ENCODE measurements around the gene ERFL.
A peak's percentile ranks its signal among the peaks of the same experiment; 100 is the strongest.
"Not testable (repeated sequence)": the region's sequence is repeated elsewhere in the genome, so short reads cannot be mapped to it uniquely, and the experiment has no call there.

The ERFL gene

GRCh38 chr19:41875973-41876372 lies 52.3 kb downstream of the ERFL start:
- not testable (repeated sequence) for DNase-seq

- peak; percentile 88 for DNase-seq
Observed at GRCh38 chr19:41872775-41873647, 55.2 kb downstream of the ERFL start.

- DNase-seq = no peak
Observed at GRCh38 chr19:41872384-41872774, 55.9 kb downstream of the ERFL start.

- DNase-seq = peak; percentile 84
Observed at GRCh38 chr19:41871573-41872383, 56.5 kb downstream of the ERFL start.

DNA sequence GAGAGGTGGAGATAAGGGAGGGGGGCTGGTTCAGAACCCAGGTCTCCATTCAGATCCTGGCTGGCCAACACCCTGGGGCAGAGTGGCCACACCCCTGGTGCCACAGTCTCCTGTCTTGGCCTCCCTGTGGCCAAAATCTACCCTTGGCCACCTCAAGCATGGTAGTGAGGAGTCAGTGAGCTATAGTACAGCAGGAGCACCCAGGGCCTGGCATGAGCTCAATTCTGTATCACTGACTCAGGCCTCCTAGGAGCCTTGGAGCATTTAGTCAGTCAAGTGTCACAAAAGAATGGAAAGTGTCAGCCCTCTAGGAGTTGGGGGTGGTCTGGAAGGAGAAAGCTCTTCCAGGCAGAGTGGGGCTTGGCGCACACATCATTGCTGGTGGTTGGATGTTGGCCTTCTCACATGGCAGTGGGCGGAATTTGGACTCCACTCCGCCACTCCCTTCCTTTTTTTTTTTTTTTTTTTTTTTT lies 57.8 kb downstream of the ERFL start:
- no peak for DNase-seq

DNA sequence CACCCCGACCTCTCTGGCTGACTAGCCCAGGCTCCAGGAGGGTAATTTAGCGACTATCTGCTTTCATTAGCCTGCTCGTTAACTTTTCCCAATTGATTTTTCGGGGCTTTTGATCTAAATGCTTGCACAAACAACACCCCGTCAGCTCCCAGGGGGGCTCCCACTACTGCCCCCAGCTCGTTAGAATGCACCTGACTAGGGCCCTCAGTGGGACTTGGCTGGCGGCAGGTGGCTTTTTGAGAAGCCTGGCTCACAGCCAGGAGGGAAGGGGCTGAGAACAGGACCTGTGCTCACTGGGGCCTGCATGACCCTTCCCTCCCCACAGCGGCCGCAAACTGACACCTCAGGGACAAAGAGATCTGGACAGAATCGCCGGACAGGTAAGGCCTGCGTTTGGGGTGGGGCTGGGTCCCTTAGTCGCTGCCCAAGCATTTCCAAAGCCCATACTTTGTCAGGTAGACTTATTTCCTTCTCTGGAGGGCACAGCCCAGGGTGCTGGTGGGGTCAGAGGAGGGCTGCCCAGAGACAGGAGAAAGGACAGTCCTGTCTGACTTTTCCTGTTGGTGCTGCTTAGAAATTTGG lies 58.8 kb downstream of the ERFL start:
- no peak for DNase-seq

DNA sequence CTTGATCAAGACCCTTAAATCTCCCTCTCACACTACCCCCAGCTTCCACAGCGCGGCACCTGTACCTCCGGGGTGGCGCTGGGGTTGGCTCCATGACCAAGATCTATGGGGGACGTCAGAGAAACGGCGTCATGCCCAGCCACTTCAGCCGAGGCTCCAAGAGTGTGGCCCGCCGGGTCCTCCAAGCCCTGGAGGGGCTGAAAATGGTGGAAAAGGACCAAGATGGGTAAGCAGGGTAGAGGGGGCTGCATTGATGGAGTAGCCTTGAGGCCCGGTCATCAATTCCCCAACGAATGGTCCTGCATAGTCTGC lies 59.3 kb downstream of the ERFL start:
- DNase-seq = no peak

- DNase-seq = no peak
Observed at GRCh38 chr19:41868120-41868988, 59.9 kb downstream of the ERFL start.

DNA sequence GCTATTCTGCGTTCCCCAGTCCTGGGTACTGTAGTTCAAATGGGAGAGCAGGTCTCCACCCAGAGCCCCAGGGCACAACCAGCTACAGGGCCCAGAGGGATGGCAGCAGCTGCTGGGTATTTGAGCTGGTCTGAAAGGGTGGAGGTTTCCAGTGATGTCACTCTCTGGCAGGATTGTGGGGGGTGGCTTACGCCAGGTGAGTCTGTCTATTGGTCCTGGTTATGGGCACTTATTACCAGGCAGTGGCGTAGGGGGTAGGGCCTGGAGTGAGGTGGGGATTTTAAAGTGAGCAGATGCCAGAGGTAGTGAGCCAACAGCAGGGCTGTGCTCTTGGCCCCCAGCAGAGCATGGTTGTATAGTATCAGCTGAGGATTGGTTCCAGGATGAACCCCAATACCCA lies 62.0 kb downstream of the ERFL start:
- no peak for DNase-seq

DNA sequence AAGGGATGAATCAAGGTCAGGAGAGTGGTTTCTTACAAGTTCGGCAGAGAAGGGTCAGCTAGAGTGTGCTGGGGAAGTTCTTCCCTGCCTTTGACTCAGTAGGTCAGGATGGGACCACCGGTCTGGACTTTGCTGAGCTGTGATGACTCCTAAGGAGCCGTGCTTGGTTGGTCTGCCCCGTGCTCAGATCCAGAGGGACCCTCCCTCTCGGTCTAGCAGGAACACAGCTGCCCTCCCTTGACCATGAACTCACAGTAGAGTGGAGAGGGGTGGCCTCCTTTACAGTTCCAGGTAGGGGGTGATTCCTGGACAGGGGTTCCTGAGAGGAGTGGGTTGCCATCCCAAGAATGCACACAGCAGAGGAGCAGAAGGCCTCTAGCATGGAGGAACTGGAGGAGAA lies 63.9 kb downstream of the ERFL start:
- DNase-seq = no peak

- DNase-seq = no peak
Observed at GRCh38 chr19:41863209-41863931, 64.9 kb downstream of the ERFL start.

GRCh38 chr19:41862445-41862986 lies 65.7 kb downstream of the ERFL start:
- DNase-seq = no peak

DNA sequence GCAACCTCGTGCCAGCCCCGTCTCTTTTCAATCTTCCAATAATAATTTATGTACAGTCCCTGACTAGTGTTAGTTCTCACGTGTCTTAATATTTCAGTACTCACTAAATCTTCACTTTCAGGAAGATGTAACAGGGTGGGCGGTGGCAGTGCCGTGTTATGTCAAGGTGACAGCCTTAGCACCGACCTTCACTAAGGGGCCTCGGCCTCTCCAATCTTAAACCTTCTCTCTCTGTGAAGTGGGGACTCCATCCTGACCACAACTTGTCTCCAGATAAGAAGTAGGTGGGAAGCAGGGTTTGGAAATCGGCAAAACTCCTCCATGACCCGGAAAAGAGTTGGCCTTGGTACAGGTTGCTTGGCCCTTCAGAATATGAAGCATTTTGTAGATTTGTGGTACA lies 66.4 kb downstream of the ERFL start:
- no peak for DNase-seq

- no peak for DNase-seq
Observed at GRCh38 chr19:41861116-41861768, 67.0 kb downstream of the ERFL start.

DNA sequence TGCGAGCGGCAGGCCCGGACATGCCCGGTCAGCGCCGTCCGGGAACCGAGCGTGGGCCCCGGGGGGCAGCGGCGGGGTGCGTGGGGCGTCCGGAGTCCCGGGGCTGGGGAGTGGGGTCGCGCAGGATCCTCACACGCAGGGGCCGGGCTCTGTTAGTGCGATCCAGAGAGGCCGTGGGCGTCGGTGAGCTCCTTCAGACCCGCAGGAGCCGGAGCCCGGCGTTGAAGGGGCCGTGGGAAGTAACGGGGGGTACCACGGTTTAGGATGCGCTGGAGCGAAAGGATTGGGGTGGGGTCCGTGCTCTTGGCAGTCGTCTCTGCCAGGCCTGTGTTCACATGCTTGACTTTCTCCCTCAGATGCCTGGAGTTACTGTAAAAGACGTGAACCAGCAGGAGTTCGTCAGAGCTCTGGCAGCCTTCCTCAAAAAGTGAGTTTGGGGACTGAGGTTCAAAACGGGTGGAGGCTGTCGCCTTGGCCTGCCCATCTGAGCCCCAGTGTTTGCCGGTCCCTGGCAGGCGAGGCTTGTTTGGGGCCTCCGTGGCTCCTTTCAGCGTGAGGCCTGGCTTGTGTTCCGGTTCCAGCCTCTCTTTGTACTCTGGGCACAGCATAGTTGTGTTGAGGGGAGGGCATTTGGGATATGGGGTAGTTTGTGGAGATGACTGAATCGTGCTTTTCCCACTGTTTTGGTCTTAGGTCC lies 67.7 kb downstream of the ERFL start:
- no peak for DNase-seq

DNA sequence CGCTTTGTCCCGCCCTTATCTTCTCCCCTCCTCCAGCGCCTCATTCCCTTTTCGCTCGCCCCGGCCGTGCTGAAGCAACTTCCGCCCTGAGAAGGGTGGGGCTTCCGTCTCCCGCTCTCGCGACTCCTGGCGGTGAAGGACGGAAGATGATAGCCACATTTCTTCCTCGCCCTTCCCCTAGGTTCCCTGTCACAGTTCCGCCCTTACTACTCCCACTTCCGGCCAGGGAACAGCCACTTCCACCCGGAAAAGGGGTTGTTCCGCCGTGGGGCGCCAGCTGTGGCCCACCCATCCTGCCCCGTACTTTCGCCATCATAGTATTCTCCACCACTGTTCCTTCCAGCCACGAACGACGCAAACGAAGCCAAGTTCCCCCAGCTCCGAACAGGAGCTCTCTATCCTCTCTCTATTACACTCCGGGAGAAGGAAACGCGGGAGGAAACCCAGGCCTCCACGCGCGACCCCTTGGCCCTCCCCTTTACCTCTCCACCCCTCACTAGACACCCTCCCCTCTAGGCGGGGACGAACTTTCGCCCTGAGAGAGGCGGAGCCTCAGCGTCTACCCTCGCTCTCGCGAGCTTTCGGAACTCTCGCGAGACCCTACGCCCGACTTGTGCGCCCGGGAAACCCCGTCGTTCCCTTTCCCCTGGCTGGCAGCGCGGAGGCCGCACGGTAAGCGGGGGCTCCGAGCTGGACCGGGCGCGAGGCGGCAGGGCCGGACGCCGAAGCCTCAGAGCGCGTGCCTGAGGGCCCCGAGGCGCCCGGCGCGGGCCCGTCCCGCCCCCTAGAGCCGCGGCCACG lies 68.4 kb downstream of the ERFL start, which contains the start of gene RPS19:
TSS of gene RPS19 (plus strand) at position 638 of the 801 bp plus-strand sequence. CDS start 520 bp downstream, outside the sequence.
- peak; percentile 99 for DNase-seq

DNA sequence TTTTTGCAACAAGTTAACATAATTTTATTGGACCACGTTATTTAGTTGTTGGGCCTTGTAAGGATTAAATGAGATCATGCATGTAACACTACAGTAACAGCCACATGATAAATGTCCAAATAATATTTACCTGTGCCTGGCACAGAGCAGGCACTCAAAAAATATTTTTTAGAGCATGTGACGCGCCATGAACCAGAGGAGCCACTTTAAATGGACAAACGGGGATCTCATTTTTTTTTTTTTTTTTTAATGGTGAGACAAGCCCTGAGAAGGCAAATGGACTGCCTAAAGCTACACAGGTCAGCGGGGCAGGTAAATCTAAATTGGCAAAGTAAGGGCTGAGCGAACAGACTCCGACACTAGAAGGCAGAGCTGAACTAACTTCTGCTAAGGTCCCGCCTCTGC lies 69.0 kb downstream of the ERFL start:
- no peak for DNase-seq

Measured in activated effector memory CD4-positive, alpha-beta T cell treated with anti-CD3 and anti-CD28 coated beads, Interleukin-2, amount 50 U/mL, for 16 hours (primary cell).